ENCODE data around the gene ATP5ME.

- TF ChIP-seq, protein P1, sequence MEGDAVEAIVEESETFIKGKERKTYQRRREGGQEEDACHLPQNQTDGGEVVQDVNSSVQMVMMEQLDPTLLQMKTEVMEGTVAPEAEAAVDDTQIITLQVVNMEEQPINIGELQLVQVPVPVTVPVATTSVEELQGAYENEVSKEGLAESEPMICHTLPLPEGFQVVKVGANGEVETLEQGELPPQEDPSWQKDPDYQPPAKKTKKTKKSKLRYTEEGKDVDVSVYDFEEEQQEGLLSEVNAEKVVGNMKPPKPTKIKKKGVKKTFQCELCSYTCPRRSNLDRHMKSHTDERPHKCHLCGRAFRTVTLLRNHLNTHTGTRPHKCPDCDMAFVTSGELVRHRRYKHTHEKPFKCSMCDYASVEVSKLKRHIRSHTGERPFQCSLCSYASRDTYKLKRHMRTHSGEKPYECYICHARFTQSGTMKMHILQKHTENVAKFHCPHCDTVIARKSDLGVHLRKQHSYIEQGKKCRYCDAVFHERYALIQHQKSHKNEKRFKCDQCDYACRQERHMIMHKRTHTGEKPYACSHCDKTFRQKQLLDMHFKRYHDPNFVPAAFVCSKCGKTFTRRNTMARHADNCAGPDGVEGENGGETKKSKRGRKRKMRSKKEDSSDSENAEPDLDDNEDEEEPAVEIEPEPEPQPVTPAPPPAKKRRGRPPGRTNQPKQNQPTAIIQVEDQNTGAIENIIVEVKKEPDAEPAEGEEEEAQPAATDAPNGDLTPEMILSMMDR (IDR thresholded peaks at IDR 0.05 in 4 of 5, conservative IDR thresholded peaks at IDR 0.05 in 1 of 5): no peak
- TF ChIP-seq POLR2A (IDR thresholded peaks at IDR 0.05): no peak
These were observed 26.6 kb downstream of the ATP5ME start for GRCh38 chr4:647481-647880.

Measured in gastrocnemius medialis (tissue), 4 donors.